GM12878 (cell line): Measurements from ENCODE around the gene WDR43. TPM values are rescaled to one million over a fixed set of nuclear protein-coding genes. Genes with fewer than 3 reads are reported as not detected.

ENCODE experiments used
- ATAC-seq: fragments of 200-7000 bp; cut with Tn5 transposase; 3 replicates; pipeline ENCODE4 v1.9.1; 2020; ENCODE audit warnings: mild to moderate bottlenecking, moderate library complexity
- BruUV-seq: library from RNA; stranded (reverse); fragments of 400-500 nt; replicated peaks from 2 replicates; lab custom pipeline; 2021; lab: Mats Ljungman, UMichigan
- CTCF ChIA-PET: fragments of 300-600 bp; sonication (Branson Sonifier 250); formaldehyde crosslinking; extraction: SDS; loops from one replicate; lab custom pipeline; 2021; ENCODE audit warnings: inconsistent platforms; lab: Yijun Ruan, JAX
- POLR2A ChIA-PET: fragments of 350-600 bp; formaldehyde crosslinking; extraction: SDS; loops from one replicate; lab custom pipeline; 2021; ENCODE audit warnings: inconsistent platforms; lab: Charles Lee
- RAD21 ChIA-PET: fragments of 300-600 bp; sonication (Branson Sonifier 250); formaldehyde crosslinking; loops from one replicate; lab custom pipeline; 2023; ENCODE audit warnings: antibody characterized with exemption; ENCODE audit not compliant: unreplicated experiment; lab: Charles Lee
- SMC1A ChIA-PET: fragments of 300-600 bp; sonication (Branson Sonifier 250); formaldehyde crosslinking; loops from one replicate; lab custom pipeline; 2023; ENCODE audit not compliant: unreplicated experiment, uncharacterized antibody; lab: Charles Lee
- DNase-seq: peaks from one replicate; pipeline ENCODE4 v3.0.0-alpha.2; 2011; ENCODE audit warnings: low read depth, low spot score
- FAIRE-seq: peaks from 3 replicates; lab custom pipeline; 2011; peaks lifted over from hg19 to GRCh38; lab: Jason Lieb, UNC
- H2AFZ ChIP-seq: 2 replicates; pipeline ENCODE4 v1.6.0; 2011; ENCODE audit warnings: low read depth, low read length, control low read depth; ENCODE audit not compliant: control insufficient read depth
- H3K27ac ChIP-seq: 2 replicates; pipeline ENCODE4 v1.5.1; 2011; ENCODE audit warnings: control low read depth; ENCODE audit not compliant: control insufficient read depth, insufficient read depth
- H3K27me3 ChIP-seq, 2 experiments: replicated peaks in 1 of 2; 2 replicates each; pipeline versions ENCODE4 v1.6.0 to v1.6.1; 2011; ENCODE audit warnings: low read length in 1 of 2; ENCODE audit not compliant: control insufficient read depth in 2 of 2, insufficient read depth in 2 of 2
- H3K36me3 ChIP-seq, 2 experiments: 2 replicates each; pipeline ENCODE4 v1.5.1; 2011; ENCODE audit warnings: low read length in 1 of 2; ENCODE audit not compliant: control insufficient read depth in 2 of 2, insufficient read depth in 2 of 2
- H3K4me1 ChIP-seq: 2 replicates; pipeline ENCODE4 v1.6.1; 2011; ENCODE audit warnings: mild to moderate bottlenecking, low read length, moderate library complexity, mixed read lengths; ENCODE audit not compliant: control insufficient read depth, insufficient read depth
- H3K4me2 ChIP-seq: 2 replicates; pipeline ENCODE4 v1.6.0; 2011; ENCODE audit warnings: control low read depth; ENCODE audit not compliant: control insufficient read depth, insufficient read depth
- H3K4me3 ChIP-seq: fragments of 200-600 bp; sonication (generic); 2 replicates; pipeline ENCODE4 v1.5.1; 2016
- H3K79me2 ChIP-seq: 2 replicates; pipeline ENCODE4 v1.6.0; 2011; ENCODE audit warnings: low read length; ENCODE audit not compliant: control insufficient read depth, insufficient read depth
- H3K9ac ChIP-seq: 2 replicates; pipeline ENCODE4 v1.8.0; 2011; ENCODE audit warnings: low read length, control low read depth, mixed read lengths; ENCODE audit not compliant: control insufficient read depth, insufficient read depth
- H3K9me3 ChIP-seq: replicated peaks from 3 replicates; pipeline ENCODE4 v1.5.1; 2011; ENCODE audit warnings: mild to moderate bottlenecking, low read length; ENCODE audit not compliant: control insufficient read depth, insufficient read depth
- H4K20me1 ChIP-seq: 2 replicates; pipeline ENCODE4 v1.6.0; 2011; ENCODE audit not compliant: control insufficient read depth, insufficient read depth
- GATAD2B ChIP-seq: fragments of 450-650 bp; conservative IDR thresholded peaks from 2 replicates; pipeline ENCODE4 v1.6.1; 2017; ENCODE audit warnings: low read depth, mild to moderate bottlenecking, moderate library complexity
- POLR2AphosphoS2 ChIP-seq: IDR thresholded peaks from 2 replicates; pipeline ENCODE4 v1.6.1; 2011; ENCODE audit warnings: low read depth, mild to moderate bottlenecking, low read length, improper control_type of control experiment, moderate library complexity
- POLR2AphosphoS5 ChIP-seq: IDR thresholded peaks from 2 replicates; pipeline ENCODE4 v1.6.1; 2011; ENCODE audit warnings: mild to moderate bottlenecking, low read length, inconsistent platforms
- SP1 ChIP-seq: IDR thresholded peaks from one replicate; pipeline ENCODE4 v1.6.1; 2011; ENCODE audit warnings: low read depth, low read length
- WGBS: methylation state at CpG from one replicate; pipeline ENCODE4 v1.1.6; 2016; ENCODE audit warnings: low lambda C conversion rate; ENCODE audit not compliant: insufficient replicate concordance, insufficient coverage; ENCODE audit errors: missing lambda C conversion rate; 5-methylcytosine and 5-hydroxymethylcytosine counted together
- in situ Hi-C: fragments of 300-500 bp; cut with MboI; formaldehyde crosslinking; loops from 9 replicates; pipeline ENCODE4 v1.14.3; 2018; ENCODE audit warnings: mixed read lengths
- intact Hi-C: fragments of 100-400 bp; cut with micrococcal nuclease; formaldehyde crosslinking; loops from one replicate; pipeline ENCODE4 v1.14.2; 2022; ENCODE audit not compliant: unreplicated experiment
- polyA plus RNA-seq, 11 experiments: library from polyadenylated mRNA; depleted of rRNA in 4 of 11; unstranded in 6 of 11; stranded (reverse) in 5 of 11; fragments of >200 nt; fragmentation: Nextera tagmentation in 4 of 11; fragmentation: Illumina TruSeq in 1 of 11; extraction: Ambion mirVana in 4 of 11; extraction: Trizol in 1 of 11; gene quantifications; 1 replicate in 1 of 11; 2 replicates in 10 of 11; pipeline versions ENCODE4 v1.2.1 to v1.2.3, GENCODE V29; 2011 to 2016; ENCODE audit warnings: inconsistent platforms in 2 of 11, missing spikeins in 2 of 11, low read depth in 1 of 11
- total RNA-seq, 4 experiments: library from RNA; depleted of rRNA in 3 of 4; stranded (reverse); fragments of >200 nt in 3 of 4; fragmentation: Illumina TruSeq in 1 of 4; extraction: Trizol in 1 of 4; gene quantifications; 2 replicates each; pipeline versions ENCODE4 v1.2.1 to v1.2.3, GENCODE V29; 2013 to 2021

The WDR43 gene
- total and polyA plus RNA-seq, 10 of the 15 experiments (the other 5 are each of a cell fraction or from before 2014, with no cell fraction given) = 39.3 to 153 (median 81.9) TPM

DNA sequence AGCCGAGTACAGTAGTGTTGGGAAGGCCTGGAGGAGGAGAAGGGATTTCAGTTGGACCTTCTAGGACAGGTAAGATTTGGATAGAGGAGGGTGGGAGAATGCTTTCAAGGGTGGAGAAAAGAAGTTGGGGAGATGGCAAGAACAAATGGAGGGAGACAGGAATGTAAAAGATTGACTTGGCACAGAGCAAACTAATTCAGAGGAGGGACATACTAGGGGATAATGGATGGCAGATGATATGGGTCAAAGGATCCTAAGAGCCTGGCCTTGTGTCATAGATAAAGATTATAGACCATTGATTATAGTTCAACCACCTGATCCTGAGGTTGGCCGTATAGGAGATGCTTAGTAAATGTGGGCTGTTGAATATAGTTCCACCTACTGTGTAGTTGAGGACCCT lies 12.4 kb downstream of the WDR43 start:
- peaks cover 16 to 34% of the 10 kb centered on the region in 2 experiments for H3K36me3 ChIP-seq
- ATAC-seq = no peak

DNA sequence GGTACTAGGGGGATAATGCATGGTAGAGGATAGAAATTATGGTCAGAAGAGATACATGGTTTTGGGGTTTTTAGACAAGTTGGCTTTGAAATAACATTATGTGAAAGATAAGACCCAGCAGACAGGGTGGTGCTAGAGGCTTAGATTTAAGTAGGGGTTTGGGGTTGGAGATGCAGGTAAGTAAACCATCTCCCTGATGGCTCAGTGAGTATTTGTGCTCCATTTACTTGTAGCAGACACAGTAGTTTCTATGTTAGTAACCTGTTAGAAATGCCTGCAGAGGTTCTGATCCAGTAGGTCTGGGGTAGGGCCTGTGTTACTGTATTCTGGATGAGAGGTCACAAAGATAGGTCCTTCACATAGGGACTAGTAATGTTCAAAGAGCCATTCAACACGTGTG lies 13.7 kb downstream of the WDR43 start:
- TF ChIP-seq POLR2AphosphoS5 = peak; percentile 54; the same call in 1 of the 2 replicates
- TF ChIP-seq POLR2AphosphoS2 = no peak
- TF ChIP-seq SP1 = no peak
- TF ChIP-seq, all 136 proteins: peak for 1
- Histone ChIP-seq H3K4me2 (no peak overlapping the region), H3K36me3 (peaks cover 11 to 38% of the 10 kb centered on the region in 2 experiments), H3K4me1 (no peaks in the 10 kb centered on the region), H3K79me2 (peaks cover 54% of the 10 kb centered on the region), H3K4me3 (no peak overlapping the region), H2AFZ (no peak overlapping the region), H4K20me1 (no peaks in the 10 kb centered on the region), H3K27ac (no peak overlapping the region), H3K27me3 (no peaks in the 10 kb centered on the region), H3K9ac (no peak overlapping the region), H3K9me3 (no peaks in the 10 kb centered on the region)
- FAIRE-seq (no peak), DNase-seq (no peak), ATAC-seq (no peak)
- ChIA-PET CTCF (no interaction called here), RAD21 (no interaction called here), SMC1A (interaction anchor here (1.1 kb wide), 1 partner anchor 12 kb away, joined by 3 read pairs; no protein-coding TSS in a partner anchor), POLR2A (no interaction called here)
- in situ Hi-C loops = no loop called here
- BruUV-seq = no TSS peak
- intact Hi-C loops = no loop called here
- WGBS = 0% methylated on average over 1 of the region's 1 CpG

More for the DNA sequence above, 12.4 kb downstream of the WDR43 start:
- RAD21 ChIA-PET = no interaction called here
- no peak overlapping the region for H3K9ac ChIP-seq
- H3K27me3 ChIP-seq = no peaks in the 10 kb centered on the region
- FAIRE-seq (no peak), DNase-seq (no peak)
- no peak overlapping the region for H3K4me2 ChIP-seq
- H3K4me3 ChIP-seq = no peak overlapping the region
- in situ Hi-C loops = no loop called here
- H3K9me3 ChIP-seq = no peaks in the 10 kb centered on the region
- H2AFZ ChIP-seq = no peak overlapping the region
- peaks cover 63% of the 10 kb centered on the region for H3K79me2 ChIP-seq
- no peaks in the 10 kb centered on the region for H4K20me1 ChIP-seq
- POLR2A ChIA-PET = interaction anchor here (1.0 kb wide), 1 partner anchor 10 kb away, joined by 3 read pairs; no protein-coding TSS in a partner anchor
- CTCF ChIA-PET = no interaction called here
- SMC1A ChIA-PET = no interaction called here
- peak; percentile 56 for TF ChIP-seq POLR2AphosphoS5
- TF ChIP-seq GATAD2B = no peak
- H3K27ac ChIP-seq = no peak overlapping the region
- WGBS = 100% methylated on average over 2 of the region's 2 CpGs
- no TSS peak for BruUV-seq
- H3K4me1 ChIP-seq = no peaks in the 10 kb centered on the region
- intact Hi-C loops = no loop called here
